ENCODE data around the gene MAGEF1.

DNA sequence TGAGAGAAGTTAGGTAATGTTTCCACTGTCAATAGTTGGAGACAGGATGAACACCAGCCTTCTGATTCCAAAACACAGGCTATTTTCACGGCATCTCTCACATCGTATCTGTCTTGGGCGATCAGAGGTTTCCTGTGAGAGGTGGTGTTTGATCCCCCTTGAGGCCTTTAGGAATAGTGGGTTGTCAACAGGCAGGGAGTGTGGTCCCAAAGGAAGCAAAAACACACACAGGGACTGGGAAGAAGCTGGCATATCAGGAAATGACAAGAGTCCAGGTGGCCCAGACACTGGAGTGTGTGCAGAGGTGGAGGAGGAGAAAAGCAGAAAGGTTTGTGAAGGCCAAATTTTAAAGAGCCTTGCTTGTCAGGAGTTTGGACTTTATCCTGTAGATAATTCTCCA lies 6.6 kb upstream of the MAGEF1 start:
- TF ChIP-seq, protein P1, sequence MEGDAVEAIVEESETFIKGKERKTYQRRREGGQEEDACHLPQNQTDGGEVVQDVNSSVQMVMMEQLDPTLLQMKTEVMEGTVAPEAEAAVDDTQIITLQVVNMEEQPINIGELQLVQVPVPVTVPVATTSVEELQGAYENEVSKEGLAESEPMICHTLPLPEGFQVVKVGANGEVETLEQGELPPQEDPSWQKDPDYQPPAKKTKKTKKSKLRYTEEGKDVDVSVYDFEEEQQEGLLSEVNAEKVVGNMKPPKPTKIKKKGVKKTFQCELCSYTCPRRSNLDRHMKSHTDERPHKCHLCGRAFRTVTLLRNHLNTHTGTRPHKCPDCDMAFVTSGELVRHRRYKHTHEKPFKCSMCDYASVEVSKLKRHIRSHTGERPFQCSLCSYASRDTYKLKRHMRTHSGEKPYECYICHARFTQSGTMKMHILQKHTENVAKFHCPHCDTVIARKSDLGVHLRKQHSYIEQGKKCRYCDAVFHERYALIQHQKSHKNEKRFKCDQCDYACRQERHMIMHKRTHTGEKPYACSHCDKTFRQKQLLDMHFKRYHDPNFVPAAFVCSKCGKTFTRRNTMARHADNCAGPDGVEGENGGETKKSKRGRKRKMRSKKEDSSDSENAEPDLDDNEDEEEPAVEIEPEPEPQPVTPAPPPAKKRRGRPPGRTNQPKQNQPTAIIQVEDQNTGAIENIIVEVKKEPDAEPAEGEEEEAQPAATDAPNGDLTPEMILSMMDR (IDR thresholded peaks at IDR 0.05 in 8 of 11, conservative IDR thresholded peaks at IDR 0.05 in 3 of 11): no peak
- TF ChIP-seq POLR2A (IDR thresholded peaks at IDR 0.05) (no peak), POLR2AphosphoS5 (IDR thresholded peaks at IDR 0.05) (no peak)
